T-cell (primary cell): ENCODE data around the gene HTD2. TPM values are rescaled to one million over a fixed set of nuclear protein-coding genes. Genes with fewer than 3 reads are reported as not detected.
A peak's percentile ranks its signal among the peaks of the same experiment; 100 is the strongest.

Source experiments
- ATAC-seq, 4 experiments: fragments of 200-7000 bp in 3 of 4; fragments of 150-1000 bp in 1 of 4; cut with Tn5 transposase; replicated peaks in 1 of 4; 1 replicate in 3 of 4; 2 replicates in 1 of 4; pipeline ENCODE4 v1.10.0; 2021; ENCODE audit warnings: moderate library complexity in 3 of 4, mild to moderate bottlenecking in 2 of 4, moderate number of reproducible peaks in 1 of 4
- CTCF ChIA-PET, 2 donors: fragments of 300-600 bp; sonication (Branson Sonifier 250); formaldehyde crosslinking; loops; one replicate each; lab custom pipeline; 2022; ENCODE audit warnings: antibody characterized with exemption in 2 of 2; lab: Charles Lee
- POLR2A ChIA-PET, 2 donors: fragments of 300-600 bp; sonication (Branson Sonifier 250); formaldehyde crosslinking; loops; one replicate each; lab custom pipeline; 2022; ENCODE audit warnings: antibody characterized with exemption in 2 of 2; lab: Charles Lee
- DNase-seq, 35 experiments: peaks; one replicate each; pipeline versions ENCODE4 v3.0.0 to v3.0.0-alpha.2; 2013 to 2023
- H3K27ac ChIP-seq: one replicate; pipeline ENCODE4 v1.5.1; 2013; ENCODE audit warnings: low read length
- H3K27me3 ChIP-seq, 2 experiments: replicated peaks in 1 of 2; 1 replicate in 1 of 2; 2 replicates in 1 of 2; pipeline versions ENCODE4 v1.6.1 to v1.7.0; 2013; ENCODE audit warnings: low read length in 1 of 2, mixed read lengths in 1 of 2; ENCODE audit not compliant: control insufficient read depth in 2 of 2, insufficient read depth in 2 of 2; ENCODE audit errors: extremely low read depth in 1 of 2
- H3K36me3 ChIP-seq, 2 donors: 1 replicate in 1 of 2; 2 replicates in 1 of 2; pipeline versions ENCODE4 v1.6.1 to v1.7.0; 2013; ENCODE audit warnings: low read length in 1 of 2; ENCODE audit not compliant: control insufficient read depth in 2 of 2, insufficient read depth in 1 of 2; ENCODE audit errors: extremely low read depth in 1 of 2
- H3K4me1 ChIP-seq, 2 experiments: 1 replicate in 1 of 2; 2 replicates in 1 of 2; pipeline versions ENCODE4 v1.6.1 to v1.7.0; 2013; ENCODE audit warnings: low read length in 2 of 2, mixed read lengths in 1 of 2; ENCODE audit not compliant: insufficient read depth in 2 of 2, control insufficient read depth in 1 of 2; ENCODE audit errors: extremely low read depth in 1 of 2
- H3K4me3 ChIP-seq, 2 donors: 1 replicate in 1 of 2; 2 replicates in 1 of 2; pipeline versions ENCODE4 v1.5.1 to v1.7.0; 2013; ENCODE audit warnings: mild to moderate bottlenecking in 2 of 2, low read length in 1 of 2, moderate library complexity in 1 of 2; ENCODE audit not compliant: control insufficient read depth in 1 of 2; ENCODE audit errors: extremely low read depth in 1 of 2
- H3K9me3 ChIP-seq: 2 replicates; pipeline ENCODE4 v1.7.0; 2013
- H3K27ac Mint-ChIP-seq, 2 donors: one replicate each; pipeline ENCODE4 v1.8.0; 2020 to 2021; ENCODE audit warnings: mild to moderate bottlenecking in 2 of 2, mixed read lengths in 2 of 2
- H3K27me3 Mint-ChIP-seq, 2 donors: one replicate each; pipeline ENCODE4 v1.8.0; 2021 to 2022; ENCODE audit warnings: mixed read lengths in 2 of 2
- H3K36me3 Mint-ChIP-seq: one replicate; pipeline ENCODE4 v1.8.0; 2021; ENCODE audit warnings: mixed read lengths
- H3K4me1 Mint-ChIP-seq, 3 donors: one replicate each; pipeline ENCODE4 v1.8.0; 2020 to 2022; ENCODE audit warnings: mixed read lengths in 3 of 3, mild to moderate bottlenecking in 1 of 3
- H3K4me3 Mint-ChIP-seq, 3 donors: one replicate each; pipeline ENCODE4 v1.8.0; 2020 to 2022; ENCODE audit warnings: mild to moderate bottlenecking in 3 of 3, mixed read lengths in 3 of 3, moderate library complexity in 3 of 3
- H3K9me3 Mint-ChIP-seq, 3 donors: one replicate each; pipeline ENCODE4 v1.8.0; 2020 to 2022; ENCODE audit warnings: mixed read lengths in 3 of 3
- WGBS: methylation state at CpG from one replicate; pipeline ENCODE4 v1.1.5; 2013; ENCODE audit warnings: missing lambda C conversion rate; ENCODE audit not compliant: insufficient coverage; 5-methylcytosine and 5-hydroxymethylcytosine counted together
- total RNA-seq, 35 experiments: library from RNA in 6 of 35; stranded (reverse) in 6 of 35; fragments of 120-200 nt in 1 of 35; gene quantifications; one replicate each; pipeline versions ENCODE4 v1.2.1 to v1.2.4 and lab custom pipeline; 2013 to 2026

Gene HTD2
- total RNA-seq = 10 to 100 TPM in 1 of 5 donors, 1 to 10 TPM in 4; 7.3 to 10.0 (median 8.8) TPM
- 12.3 TPM for total RNA-seq (2013)
- total RNA-seq (lab: John Stamatoyannopoulos, UW) = 0.25 to 1.3 (median 0.59) reads per million in 29 experiments

DNA sequence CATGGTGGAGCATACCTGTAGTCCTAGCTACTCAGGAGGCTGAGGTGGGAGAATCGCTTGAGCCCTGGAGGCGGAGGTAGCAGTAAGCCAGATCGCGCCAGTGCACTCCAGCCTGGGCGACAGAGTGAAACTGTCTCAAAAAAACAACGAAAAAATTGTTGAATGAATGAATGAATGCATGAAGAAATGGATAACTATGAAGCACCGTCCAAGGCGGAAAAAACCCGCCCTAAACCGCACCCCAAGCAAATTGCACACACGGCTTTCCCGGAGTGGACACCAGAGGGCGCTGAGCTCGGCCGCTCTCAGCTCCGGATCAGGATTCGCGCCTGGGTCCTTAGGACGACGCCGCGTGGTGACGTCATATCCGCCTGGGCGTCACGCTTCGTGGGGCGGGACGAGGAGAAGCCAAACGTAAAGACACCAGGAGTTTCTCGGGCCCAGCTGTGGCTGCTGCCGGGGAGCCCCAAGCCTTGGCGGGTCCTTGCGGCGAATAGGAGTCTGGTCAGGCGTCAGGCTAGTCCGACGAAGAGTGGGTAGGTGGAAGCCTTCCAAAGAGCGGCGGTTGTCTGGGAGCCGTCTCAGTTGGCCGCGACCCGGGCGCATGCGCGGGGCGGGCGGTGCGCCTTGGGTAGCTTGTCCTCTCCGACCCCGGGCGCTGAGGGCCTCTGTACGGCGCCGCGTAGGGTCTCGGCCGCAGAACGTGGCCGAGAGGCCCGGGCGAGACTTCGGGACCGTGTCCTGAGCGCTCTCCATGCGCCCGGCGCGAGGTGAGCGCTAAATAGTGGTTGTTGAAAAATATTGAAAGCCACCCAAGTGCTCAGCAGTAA lies at the start of gene HTD2, which contains the start of gene RPP14:
HTD2 (plus strand) TSS at position 639 of the 830 bp plus-strand sequence. CDS start 11,094 bp downstream, outside the sequence.
RPP14 (plus strand) TSS at position 364 of the 830 bp plus-strand sequence. CDS start 4,085 bp downstream, outside the sequence.
- ChIA-PET CTCF (interaction anchor here (0.5 to 2.9 kb wide), 33 partner anchors 11 to 1745 kb away, joined by 3 to 53 read pairs (median 4); partner anchors contain the start of genes KCTD6 (in 2 of the 2), ABHD6 (in 1 of the 2), FLNB (in 1 of the 2) and PDHB (in 1 of the 2)), POLR2A (interaction anchor here (0.6 to 1.2 kb wide), 5 partner anchors 13 to 709 kb away, joined by 4 to 5 read pairs (median 4); partner anchors contain the start of gene ARF4 (in 1 of the 2))
- WGBS = 4% methylated on average over 58 of the region's 71 CpGs
- H3K9me3 ChIP-seq = no peaks in the 10 kb centered on the region
- Mint-ChIP-seq H3K27me3 (peaks cover 13 to 15% of the 10 kb centered on the region in 2 donors), H3K4me3 (peak within 1 kb of the TSS; percentile 92 to 99 (median 97)), H3K36me3 (peaks cover 7% of the 10 kb centered on the region), H3K27ac (peak within 1 kb of the TSS; percentile 98 to 99), H3K4me1 (peaks cover 33 to 43% (median 38%) of the 10 kb centered on the region in 3 donors), H3K9me3 (peaks cover 0 to 8% (median 0%) of the 10 kb centered on the region in 3 donors)
- H3K36me3 ChIP-seq = peaks cover 0 to 14% of the 10 kb centered on the region in 2 donors
- H3K27ac ChIP-seq = peak within 1 kb of the TSS; percentile 95
- peak; percentile 88 to 93 (median 89) for ATAC-seq
- H3K4me3 ChIP-seq = peak within 1 kb of the TSS; percentile 82 to 90
- H3K4me1 ChIP-seq = peaks cover 14 to 35% of the 10 kb centered on the region in 2 experiments
- peaks cover 0 to 3% of the 10 kb centered on the region in 2 experiments for H3K27me3 ChIP-seq
- DNase-seq = peak; percentile 94 to 100 (median 98)

DNA sequence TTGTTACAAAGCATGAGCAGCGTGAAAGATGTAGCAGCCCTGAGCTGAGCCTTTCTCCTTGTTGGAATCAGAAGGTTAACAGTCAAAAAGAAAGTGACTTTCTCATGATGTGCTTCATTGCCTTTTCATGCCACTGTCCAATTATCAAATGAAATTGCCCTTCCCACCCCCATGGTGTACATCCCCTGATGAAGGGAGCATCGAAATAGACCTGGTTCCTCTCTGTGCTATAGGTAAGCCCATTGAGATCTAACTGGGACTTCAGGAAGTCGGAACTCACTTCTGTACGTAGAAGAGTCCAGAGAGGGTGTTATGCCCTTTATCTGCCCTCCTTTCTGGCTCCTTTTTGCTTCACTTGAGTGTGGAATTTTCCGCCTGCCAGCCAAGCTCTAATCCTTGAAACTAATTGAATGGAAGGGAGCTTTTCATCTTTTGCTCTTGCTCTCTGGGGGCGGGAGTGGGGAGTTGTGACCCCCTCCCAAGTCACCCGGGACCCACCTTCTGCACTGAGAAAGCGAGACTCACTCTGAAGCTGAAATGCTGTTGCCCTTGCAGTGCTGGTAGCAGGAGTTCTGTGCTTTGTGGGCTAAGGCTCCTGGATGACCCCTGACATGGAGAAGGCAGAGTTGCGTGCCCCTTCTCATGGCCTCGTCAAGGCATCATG lies 47.8 kb upstream of the HTD2 start:
- H3K9me3 ChIP-seq = no peaks in the 10 kb centered on the region
- ChIA-PET CTCF (no interaction called here), POLR2A (no interaction called here)
- Mint-ChIP-seq H3K27me3 (no peaks in the 10 kb centered on the region), H3K9me3 (no peaks in the 10 kb centered on the region), H3K4me3 (no peak overlapping the region), H3K27ac (no peak overlapping the region), H3K4me1 (peaks cover 0 to 2% (median 0%) of the 10 kb centered on the region in 3 donors), H3K36me3 (peaks cover 38% of the 10 kb centered on the region)
- peaks cover 9 to 15% of the 10 kb centered on the region in 2 donors for H3K36me3 ChIP-seq
- H3K27ac ChIP-seq = no peak overlapping the region
- H3K4me3 ChIP-seq = no peak overlapping the region
- no peaks in the 10 kb centered on the region for H3K4me1 ChIP-seq
- no peak for DNase-seq
- 87% methylated on average over 5 of the region's 10 CpGs for WGBS
- no peak for ATAC-seq
- no peaks in the 10 kb centered on the region for H3K27me3 ChIP-seq

DNA sequence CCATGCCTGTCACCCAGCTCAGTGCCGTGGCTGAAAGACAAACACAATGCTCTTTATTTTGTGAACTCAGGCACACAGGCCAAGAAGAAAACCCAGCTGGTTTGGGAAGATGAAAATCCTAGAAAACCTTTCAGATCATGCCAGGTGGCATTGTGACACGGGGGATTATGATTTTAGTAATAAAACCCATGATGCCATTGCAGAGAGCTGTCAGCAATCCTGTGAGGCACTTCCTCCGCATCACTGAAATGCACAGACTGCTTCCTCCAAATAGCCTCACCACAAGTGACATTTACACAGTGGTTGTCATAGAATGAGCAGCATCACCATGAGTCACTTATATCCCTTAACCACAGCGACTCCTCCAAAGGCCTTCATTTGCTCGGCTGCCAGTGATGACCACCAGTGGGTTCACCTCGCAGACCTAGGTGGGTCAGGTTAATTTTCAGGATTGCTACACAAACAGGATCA lies 46.0 kb upstream of the HTD2 start:
- Histone ChIP-seq H3K4me3 (no peak overlapping the region), H3K27ac (no peak overlapping the region), H3K36me3 (peaks cover 9 to 15% of the 10 kb centered on the region in 2 donors), H3K27me3 (no peaks in the 10 kb centered on the region), H3K4me1 (no peaks in the 10 kb centered on the region), H3K9me3 (no peaks in the 10 kb centered on the region)
- POLR2A ChIA-PET = no interaction called here
- CTCF ChIA-PET = no interaction called here
- Mint-ChIP-seq H3K27me3 (no peaks in the 10 kb centered on the region), H3K4me1 (peaks cover 0 to 2% (median 0%) of the 10 kb centered on the region in 3 donors), H3K36me3 (peaks cover 38% of the 10 kb centered on the region), H3K9me3 (no peaks in the 10 kb centered on the region), H3K4me3 (no peak overlapping the region), H3K27ac (no peak overlapping the region)
- ATAC-seq (no peak), DNase-seq (no peak)
- 80% methylated on average over 2 of the region's 6 CpGs for WGBS

DNA sequence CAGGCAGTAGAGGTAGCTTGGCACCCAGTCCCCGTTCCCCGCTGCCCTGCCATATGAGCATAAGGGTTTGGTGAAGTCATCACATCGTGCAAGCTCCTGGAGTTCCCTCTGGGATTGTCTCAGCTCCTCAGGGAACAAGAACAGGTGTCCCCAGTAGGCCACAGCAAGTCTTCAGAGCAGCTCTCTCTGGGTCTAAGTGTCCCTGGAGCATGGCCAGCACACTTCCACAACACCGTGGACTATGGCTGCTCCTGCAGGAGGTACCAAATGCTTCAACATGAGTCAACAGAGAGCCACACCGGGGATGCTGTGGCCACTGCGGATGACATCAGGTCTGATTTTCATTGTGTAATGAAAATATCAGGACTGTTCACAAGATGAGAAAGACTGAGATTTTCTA lies 45.6 kb upstream of the HTD2 start:
- H3K4me3 Mint-ChIP-seq = no peak overlapping the region
- ATAC-seq (no peak), DNase-seq (no peak)
- H3K4me1 ChIP-seq = no peaks in the 10 kb centered on the region
- H3K36me3 ChIP-seq = peaks cover 9 to 15% of the 10 kb centered on the region in 2 donors
- no peaks in the 10 kb centered on the region for H3K27me3 Mint-ChIP-seq
- no peaks in the 10 kb centered on the region for H3K27me3 ChIP-seq
- no peak overlapping the region for H3K27ac Mint-ChIP-seq
- peaks cover 40% of the 10 kb centered on the region for H3K36me3 Mint-ChIP-seq
- no peaks in the 10 kb centered on the region for H3K9me3 ChIP-seq
- ChIA-PET CTCF (no interaction called here), POLR2A (no interaction called here)
- no peak overlapping the region for H3K27ac ChIP-seq
- no peaks in the 10 kb centered on the region for H3K9me3 Mint-ChIP-seq
- no peak overlapping the region for H3K4me3 ChIP-seq
- peaks cover 0 to 2% (median 0%) of the 10 kb centered on the region in 3 donors for H3K4me1 Mint-ChIP-seq
- 93% methylated on average over 5 of the region's 6 CpGs for WGBS

DNA sequence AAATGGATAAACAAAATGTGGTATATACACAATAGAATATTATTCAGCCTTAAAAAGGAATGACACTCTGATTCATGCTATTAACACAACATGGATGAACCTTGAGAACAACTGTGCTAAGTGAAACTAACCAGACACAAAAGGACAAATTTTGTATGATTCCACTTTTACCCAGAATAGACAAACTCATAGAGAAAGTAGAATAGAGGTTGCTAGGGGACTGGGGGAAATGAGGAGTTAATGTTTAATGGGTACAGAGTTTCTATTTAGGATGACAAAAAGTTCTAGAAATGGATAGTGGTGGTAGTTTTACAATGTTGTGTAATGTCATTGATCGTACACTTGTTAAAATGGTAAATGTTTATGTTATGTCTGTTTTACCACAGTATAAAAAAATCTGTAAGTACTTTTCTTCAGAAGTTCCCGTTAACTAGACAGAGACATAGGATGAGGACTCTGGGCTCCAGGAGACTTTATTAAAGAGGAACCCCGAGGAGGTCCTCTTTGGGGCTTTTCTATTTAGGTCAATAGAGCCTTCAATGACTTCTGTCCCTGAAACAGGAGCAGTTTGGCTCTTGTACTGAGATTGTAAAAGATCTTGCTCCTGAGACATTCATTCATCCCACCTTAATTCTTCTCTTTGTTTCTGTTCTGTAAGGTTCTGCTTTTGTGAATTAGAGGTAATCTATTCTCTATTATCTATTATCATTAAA lies 44.2 kb upstream of the HTD2 start:
- H3K4me1 ChIP-seq = no peaks in the 10 kb centered on the region
- Mint-ChIP-seq H3K27ac (no peak overlapping the region), H3K4me3 (no peak overlapping the region), H3K27me3 (no peaks in the 10 kb centered on the region), H3K9me3 (no peaks in the 10 kb centered on the region), H3K4me1 (peaks cover 0 to 2% (median 0%) of the 10 kb centered on the region in 3 donors), H3K36me3 (peaks cover 33% of the 10 kb centered on the region)
- ATAC-seq = no peak
- H3K36me3 ChIP-seq = peaks cover 11 to 14% of the 10 kb centered on the region in 2 donors
- ChIA-PET POLR2A (no interaction called here), CTCF (no interaction called here)
- H3K27ac ChIP-seq = no peak overlapping the region
- DNase-seq = no peak
- no peaks in the 10 kb centered on the region for H3K27me3 ChIP-seq
- H3K9me3 ChIP-seq = no peaks in the 10 kb centered on the region
- no CpG with 5 or more reads among the region's 3 CpGs for WGBS
- no peak overlapping the region for H3K4me3 ChIP-seq
